Raji (cell line): ENCODE results near the gene SLC10A1.

Experiments used
- POLR2A ChIP-seq: IDR thresholded peaks from 2 replicates; pipeline ENCODE4 v1.6.1; 2011; ENCODE audit warnings: low read depth, low read length, control low read depth; ENCODE audit not compliant: insufficient read depth

Gene SLC10A1

DNA sequence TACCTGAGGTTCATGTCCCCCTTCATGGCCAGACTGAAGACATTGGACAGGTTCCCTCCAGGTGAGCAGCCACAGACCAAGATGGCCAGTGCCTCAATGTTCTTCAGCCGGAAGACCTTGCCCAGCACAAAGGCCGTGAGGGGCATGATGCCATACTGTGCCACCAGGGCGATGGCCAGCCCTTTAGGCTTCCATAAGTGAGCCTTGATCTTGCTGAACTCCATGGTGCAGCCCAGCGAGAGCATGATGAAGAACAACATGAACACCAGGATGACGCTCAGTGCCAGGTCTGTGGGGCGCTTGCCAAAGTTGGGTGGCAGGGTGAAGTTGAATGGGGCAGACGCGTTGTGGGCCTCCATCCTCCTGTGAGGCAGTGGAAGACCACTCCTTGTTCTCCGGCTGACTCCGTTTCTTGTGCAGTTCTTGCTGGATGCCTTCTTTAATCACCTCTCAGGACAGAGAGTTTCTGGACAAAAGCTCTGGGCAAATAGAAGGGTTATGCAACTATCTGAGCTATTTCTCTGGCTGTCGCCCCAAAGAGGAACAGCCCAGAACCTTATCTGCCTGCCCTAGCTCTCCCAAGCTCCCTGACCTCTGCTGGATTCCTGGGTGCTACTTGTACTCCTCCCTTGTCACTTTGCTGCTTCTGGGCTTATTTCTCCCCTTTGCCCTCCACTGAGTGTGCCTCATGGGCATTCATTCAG, at the start of gene SLC10A1:
TSS of gene SLC10A1 (minus strand) at position 445 of the 704 bp plus-strand sequence. CDS start at position 359, 86 bp downstream.
- TF ChIP-seq POLR2A, result no peak

DNA sequence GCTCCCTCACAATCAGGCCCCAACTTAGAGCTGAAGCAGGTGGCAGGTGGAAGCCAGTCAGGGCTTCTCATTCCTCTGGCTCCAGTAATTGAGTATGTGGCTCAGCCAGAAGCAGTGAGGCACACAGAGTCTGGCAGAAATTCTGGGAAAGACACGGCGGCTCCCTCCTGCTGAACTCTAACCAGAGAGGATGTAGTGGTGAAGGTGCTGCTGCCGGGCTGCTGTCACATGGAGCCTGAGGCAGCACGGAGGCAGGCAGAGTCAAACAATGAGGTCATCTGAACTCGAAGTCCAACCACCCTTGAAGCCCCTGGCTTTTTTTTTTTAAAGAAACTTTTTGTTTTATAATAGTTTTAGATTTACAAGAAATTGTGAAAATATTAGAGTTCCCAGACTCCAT, 48.7 kb upstream of the SLC10A1 start:
- no peak for TF ChIP-seq POLR2A

DNA sequence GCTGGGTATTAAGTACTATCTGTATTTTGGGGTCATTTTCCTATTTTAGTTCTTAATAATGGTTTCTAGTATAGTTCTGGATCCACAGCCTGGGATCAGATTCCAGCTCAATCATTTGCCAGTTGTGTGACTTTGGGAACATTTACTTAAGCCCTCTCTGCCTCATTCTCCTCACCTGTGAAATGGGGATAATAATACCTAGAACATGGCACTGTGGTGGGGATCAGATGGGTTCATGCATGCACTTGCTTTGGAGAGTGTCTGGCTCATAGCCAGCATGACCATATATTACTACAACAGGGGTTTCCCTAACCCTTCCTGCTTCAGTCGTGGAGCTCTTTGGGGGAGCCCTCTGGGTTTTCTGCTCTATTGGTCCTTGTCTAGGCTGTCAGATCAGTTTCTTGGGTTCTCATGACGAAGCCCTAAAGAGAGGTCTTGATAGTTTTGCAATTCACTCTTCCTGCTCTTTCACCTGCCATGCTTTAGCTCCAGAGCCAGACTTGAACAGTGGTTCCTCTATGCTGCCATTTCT, 48.1 kb upstream of the SLC10A1 start:
- TF ChIP-seq POLR2A, result no peak

DNA sequence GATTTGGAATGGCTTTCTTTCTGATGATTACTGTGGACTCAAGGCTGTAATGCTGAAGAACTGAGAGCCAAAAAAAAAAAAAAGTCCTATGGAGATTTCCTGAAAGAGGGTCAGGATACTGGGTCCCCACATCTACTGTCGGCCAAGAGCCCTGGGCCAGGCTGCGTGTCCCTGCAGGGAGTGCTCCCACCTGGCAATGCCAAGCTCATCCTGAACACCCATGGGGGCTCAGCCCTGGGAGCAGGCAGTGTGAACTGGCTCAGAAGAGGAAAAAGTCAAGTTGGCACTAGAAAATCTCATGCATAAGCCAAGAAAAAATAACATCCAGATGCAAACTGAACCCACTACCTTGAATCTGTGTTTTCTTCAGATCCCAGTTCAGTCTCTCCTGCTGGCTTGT, 47.1 kb upstream of the SLC10A1 start:
- no peak for TF ChIP-seq POLR2A

DNA sequence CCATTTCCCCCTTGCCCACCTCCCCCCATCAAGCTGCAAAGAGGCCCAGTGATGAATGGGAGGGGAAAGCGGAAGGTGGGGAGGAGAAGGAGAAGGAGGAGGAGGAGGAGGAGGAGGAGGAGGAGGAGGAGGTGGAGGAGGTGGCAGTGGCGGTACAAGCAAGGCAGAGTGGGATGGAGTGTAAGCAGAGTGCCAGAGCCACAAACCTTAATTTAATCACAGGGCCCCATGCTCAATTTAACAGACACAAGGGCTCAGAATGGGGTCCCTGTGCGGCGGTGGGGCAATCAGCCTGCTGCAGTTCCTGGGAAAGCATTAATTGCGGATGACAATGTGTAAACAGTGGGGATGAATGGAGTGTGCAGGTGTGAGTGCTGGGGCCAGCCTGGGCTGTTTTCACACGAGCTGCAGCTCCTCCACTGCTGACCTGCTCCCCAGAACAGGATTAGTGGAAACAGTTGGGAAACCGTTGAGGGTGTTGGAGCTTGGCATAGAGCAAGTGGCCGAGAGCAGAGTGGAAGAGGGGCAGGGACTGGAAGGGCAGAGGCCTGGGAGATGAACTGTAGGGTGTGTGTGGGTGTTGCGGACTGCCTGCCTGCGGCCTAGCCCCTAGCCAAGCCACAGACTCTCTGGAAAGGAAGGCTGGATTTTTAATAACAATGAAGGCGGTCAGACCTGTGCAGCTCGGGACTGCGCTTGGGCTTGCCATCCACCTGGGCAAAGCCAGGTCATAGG, 45.8 kb upstream of the SLC10A1 start:
- no peak for TF ChIP-seq POLR2A

DNA sequence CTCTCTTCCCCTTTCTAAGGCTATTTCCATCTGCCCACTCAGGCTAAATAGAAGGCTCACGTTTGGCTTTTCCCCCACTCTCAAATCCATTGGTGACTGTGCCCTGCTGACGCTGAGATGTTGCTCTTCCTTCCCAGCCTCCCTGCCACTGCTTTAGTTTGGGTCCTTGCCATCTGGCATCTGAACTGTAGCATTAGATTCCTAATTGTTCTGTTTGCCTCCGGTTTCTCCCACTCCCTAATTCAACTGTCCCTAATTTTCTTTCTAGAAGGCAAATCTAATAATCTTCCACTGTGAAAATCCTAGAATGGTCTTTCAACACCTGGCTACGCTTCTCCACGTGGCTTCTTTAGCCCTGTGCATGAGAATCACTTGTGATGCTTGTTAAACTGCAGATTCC, 44.6 kb upstream of the SLC10A1 start:
- TF ChIP-seq POLR2A, result no peak

DNA sequence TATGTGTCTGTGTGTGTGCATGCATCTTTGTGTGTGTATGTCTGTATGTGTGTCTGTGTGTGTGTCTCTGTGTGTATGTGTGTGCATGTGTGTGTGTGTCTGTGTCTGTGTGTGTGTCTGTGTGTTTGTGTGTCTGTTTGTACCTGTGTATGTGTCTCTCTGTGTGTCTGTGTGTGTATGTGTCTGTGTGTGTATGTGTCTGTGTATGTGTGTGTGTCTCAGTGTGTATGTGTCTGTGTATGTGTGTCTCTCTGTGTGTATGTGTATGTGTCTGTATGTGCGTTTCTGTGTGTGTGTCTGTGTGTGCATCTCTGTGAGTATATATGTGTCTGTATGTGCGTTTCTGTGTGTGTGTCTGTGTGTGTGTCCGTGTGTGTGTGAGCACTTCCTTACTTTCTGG, 42.6 kb upstream of the SLC10A1 start:
- no peak for TF ChIP-seq POLR2A

DNA sequence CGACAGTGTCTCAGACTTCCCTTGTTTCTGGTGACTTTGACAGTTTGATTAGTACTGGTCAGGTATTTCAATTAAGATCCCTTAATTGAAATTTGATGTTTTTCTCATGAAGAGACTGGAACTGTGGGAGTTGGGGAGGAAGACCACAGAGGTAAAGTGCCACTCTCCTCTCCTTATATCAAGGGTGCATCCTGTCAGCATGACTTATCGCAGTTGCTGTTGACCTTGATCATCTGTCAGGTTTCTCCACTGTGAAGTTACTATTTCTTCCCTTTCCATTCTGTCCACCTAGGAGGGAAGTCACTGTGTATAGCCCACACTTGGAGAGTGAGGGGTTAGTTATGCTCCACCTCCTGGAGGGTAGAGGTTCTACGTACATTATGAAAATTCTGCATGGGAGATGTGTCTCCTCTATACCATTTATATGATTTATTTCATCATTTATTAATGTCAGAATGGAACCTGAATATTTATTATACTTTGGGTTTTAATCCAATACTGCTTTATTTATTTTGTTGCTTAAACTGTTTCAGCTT, 41.9 kb upstream of the SLC10A1 start:
- no peak for TF ChIP-seq POLR2A

DNA sequence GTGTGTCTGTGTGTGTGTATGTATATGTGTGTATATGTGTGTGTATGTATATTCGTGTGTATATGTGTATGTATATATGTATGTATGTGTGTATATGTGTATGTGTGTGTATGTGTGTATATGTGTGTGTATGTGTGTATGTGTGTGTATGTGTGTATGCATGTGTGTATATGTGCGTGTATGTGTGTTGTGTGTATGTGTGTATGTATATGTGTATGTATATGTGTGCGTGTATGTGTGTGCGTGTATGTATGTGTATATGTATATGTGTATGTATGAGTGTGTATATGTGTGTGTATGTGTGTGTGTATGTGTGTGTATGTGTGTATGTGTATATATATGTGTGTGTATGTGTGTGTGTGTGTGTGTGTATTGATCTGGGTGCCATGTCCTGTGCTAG, 31.8 kb upstream of the SLC10A1 start:
- no peak for TF ChIP-seq POLR2A

DNA sequence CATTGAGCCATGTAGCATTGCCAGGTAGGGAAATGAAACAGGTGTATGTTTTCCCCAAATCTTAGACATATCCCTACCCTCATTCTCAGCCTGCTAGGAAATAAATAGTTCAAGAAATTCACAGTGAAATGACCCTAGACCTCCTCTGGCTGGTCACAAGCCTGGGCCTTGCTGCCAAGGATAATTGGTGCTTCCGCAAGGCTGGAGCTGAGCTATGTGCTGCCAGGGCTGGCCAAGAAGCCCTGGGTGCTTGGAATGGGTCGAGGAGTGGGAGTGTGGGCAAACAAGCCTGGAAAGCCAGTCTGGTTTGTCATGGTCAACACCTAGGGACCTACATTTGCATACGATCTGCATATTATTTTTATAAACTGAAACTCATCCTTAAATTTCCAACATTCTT, 31.3 kb upstream of the SLC10A1 start:
- TF ChIP-seq POLR2A, result no peak

DNA sequence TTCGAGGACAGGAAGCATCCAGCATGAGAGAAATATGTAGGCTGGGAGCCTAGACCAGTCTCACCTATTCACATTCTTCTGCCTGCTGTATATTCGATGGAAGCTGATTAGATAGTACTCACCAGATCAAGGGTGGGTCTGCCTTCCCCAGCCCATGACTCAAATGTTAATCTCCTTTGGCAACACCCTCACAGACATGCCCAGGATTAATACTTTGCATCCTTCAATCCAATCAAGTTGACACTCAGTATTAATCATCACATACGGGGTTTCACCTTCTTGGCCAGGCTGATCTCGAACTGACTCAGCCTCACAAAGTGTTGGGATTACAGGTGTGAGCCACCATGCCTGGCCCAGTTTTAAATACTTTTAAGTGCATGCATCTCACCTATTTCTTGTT, 30.5 kb upstream of the SLC10A1 start:
- no peak for TF ChIP-seq POLR2A

DNA sequence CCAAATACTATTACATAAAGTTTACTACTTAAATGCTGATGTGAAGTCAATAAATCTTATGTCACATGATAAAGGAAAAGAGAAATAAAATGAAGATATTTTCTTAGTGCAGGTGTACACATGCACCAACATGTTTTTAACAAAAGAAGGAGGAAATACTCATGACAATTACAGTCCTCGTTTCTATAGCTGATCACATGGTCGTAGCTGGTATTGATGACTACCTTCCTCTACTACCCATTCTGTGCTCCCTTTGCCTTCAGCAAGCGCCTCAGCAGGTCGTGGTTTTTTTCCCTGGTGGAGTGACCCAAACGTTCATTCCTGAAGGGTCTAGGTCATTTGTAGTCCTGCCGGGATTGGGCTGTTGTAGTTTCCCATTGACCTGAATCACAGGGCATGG, 25.4 kb upstream of the SLC10A1 start:
- TF ChIP-seq POLR2A, result no peak

DNA sequence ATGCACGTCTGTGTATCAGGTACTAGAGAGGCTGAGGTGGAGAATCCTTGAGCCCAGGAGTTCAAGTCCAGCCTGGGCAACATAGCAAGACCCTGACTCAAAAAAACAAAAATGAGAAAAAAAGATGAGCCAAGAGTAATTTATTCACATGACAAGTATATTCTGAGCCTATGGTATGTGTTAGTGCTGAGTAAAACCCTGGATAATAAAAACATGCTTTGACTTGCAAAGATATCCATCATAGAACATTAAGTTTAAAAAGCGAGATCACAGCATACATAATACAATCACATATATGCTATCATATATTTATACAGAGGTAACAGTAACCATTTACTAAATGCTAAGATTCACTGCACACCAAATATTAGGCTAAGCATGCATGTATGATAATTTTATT, 23.9 kb upstream of the SLC10A1 start:
- no peak for TF ChIP-seq POLR2A

DNA sequence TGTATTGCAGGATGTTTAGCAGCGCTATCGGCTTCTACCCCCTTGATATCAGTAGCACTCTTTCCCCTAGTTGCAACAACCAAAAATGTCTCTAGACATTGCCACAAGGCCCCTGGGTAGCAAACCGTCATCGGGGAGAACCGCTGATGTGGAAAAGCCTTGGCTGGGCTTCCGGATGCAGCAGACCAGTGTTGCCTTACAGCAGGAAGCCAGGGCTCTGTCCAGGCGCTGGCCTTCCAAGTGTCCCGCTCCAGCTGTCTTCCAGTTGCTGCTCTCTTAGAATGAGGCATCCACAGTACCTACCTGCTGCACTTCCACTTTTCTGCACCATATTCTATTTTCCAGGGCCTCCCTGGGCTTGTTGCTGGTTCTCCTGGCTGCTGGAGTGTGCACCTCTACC, 22.6 kb upstream of the SLC10A1 start:
- TF ChIP-seq POLR2A, result no peak

DNA sequence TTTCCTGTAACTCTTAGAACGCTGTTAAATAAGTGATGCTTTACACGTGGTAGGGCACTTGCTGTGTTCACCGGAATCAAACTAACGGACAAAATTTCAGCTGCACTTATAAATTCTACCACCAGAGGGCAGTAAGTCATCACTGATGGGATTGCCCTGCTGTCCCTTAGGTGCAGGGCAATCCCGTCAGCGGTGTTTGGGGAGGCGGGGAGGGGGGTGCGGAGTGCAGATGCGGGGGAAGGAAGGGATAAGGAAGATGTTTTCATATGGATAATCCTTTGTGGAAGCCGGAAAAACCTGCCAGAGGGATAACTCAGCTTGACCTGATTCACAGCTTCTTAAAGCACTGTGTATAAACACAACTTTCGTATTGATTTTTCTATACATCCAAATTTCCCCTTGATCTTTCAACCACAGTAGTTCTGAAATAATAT, 21.7 kb upstream of the SLC10A1 start:
- no peak for TF ChIP-seq POLR2A

DNA sequence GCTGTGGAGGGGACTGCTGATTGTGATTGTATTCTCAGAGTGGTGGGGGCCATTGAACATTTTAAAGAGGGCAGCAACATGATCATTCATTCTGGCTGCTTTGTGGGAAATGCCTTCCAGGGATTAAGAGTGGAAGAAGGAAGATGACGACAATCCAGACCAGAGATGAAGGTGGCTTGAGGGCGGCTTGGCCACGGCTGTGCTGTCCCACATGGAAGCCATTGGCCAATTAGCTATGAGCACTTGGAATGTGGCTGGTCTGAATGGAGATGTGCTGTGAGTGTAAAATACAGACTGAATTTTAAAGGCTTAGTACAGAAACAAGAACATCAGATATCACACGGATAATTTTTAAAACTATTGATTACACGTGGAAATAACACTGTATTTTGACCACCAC, 19.2 kb upstream of the SLC10A1 start:
- TF ChIP-seq POLR2A, result no peak
